CD4-positive, alpha-beta T cell (primary cell): ENCODE results near the gene CCL1. TPM values are rescaled to one million over a fixed set of nuclear protein-coding genes. Genes with fewer than 3 reads are reported as not detected.

ENCODE experiments used
- ATAC-seq: fragments of 200-7000 bp; cut with Tn5 transposase; one replicate; pipeline ENCODE4 v1.10.0; 2022; ENCODE audit warnings: mild to moderate bottlenecking; ENCODE audit not compliant: poor library complexity
- CTCF ChIA-PET: fragments of 350-600 bp; sonication (Branson Sonifier 250); formaldehyde crosslinking; loops from one replicate; lab custom pipeline; 2021; ENCODE audit warnings: antibody characterized with exemption, inconsistent platforms; lab: Charles Lee
- POLR2A ChIA-PET: fragments of 350-600 bp; sonication (Branson Sonifier 250); formaldehyde crosslinking; loops from one replicate; lab custom pipeline; 2021; ENCODE audit warnings: antibody characterized with exemption, inconsistent platforms; lab: Charles Lee
- DNase-seq, 14 experiments: peaks; one replicate each; pipeline ENCODE4 v3.0.0-alpha.2; 2013 to 2020; ENCODE audit warnings: mixed read lengths in 2 of 14
- H3K27ac ChIP-seq, 2 donors: one replicate each; pipeline versions ENCODE4 v1.5.1 to v1.7.0; 2013; ENCODE audit warnings: low read length in 2 of 2, low read depth in 1 of 2, mild to moderate bottlenecking in 1 of 2
- H3K27me3 ChIP-seq, 2 experiments: 1 replicate in 1 of 2; 2 replicates in 1 of 2; pipeline versions ENCODE4 v1.6.1 to v1.7.0; 2013; ENCODE audit warnings: low read length in 2 of 2, control low read depth in 1 of 2, mild to moderate bottlenecking in 1 of 2, moderate library complexity in 1 of 2; ENCODE audit not compliant: insufficient read depth in 2 of 2, control insufficient read depth in 1 of 2
- H3K36me3 ChIP-seq: one replicate; pipeline ENCODE4 v1.6.1; 2013; ENCODE audit warnings: low read length, control low read depth; ENCODE audit not compliant: insufficient read depth
- H3K4me1 ChIP-seq: one replicate; pipeline ENCODE4 v1.6.1; 2013; ENCODE audit warnings: low read length, control low read depth; ENCODE audit not compliant: insufficient read depth
- H3K4me3 ChIP-seq: one replicate; pipeline ENCODE4 v1.5.1; 2013; ENCODE audit warnings: mild to moderate bottlenecking, low read length, moderate library complexity
- H3K9me3 ChIP-seq, 2 experiments: 1 replicate in 1 of 2; 2 replicates in 1 of 2; pipeline versions ENCODE4 v1.6.1 to v1.7.0; 2013; ENCODE audit warnings: low read length in 2 of 2, mild to moderate bottlenecking in 2 of 2, control low read depth in 1 of 2, moderate library complexity in 1 of 2; ENCODE audit not compliant: control insufficient read depth in 1 of 2, insufficient read depth in 1 of 2
- H3K27ac Mint-ChIP-seq: one replicate; pipeline ENCODE4 v1.8.0; 2020; ENCODE audit warnings: mixed read lengths
- H3K27me3 Mint-ChIP-seq: one replicate; pipeline ENCODE4 v1.8.0; 2021; ENCODE audit warnings: mixed read lengths
- H3K36me3 Mint-ChIP-seq: one replicate; pipeline ENCODE4 v1.8.0; 2021; ENCODE audit warnings: low read depth, mixed read lengths
- H3K4me1 Mint-ChIP-seq: one replicate; pipeline ENCODE4 v1.8.0; 2021; ENCODE audit warnings: low read depth, mixed read lengths
- H3K4me3 Mint-ChIP-seq: one replicate; pipeline ENCODE4 v1.8.0; 2020; ENCODE audit warnings: mild to moderate bottlenecking, mixed read lengths
- H3K9me3 Mint-ChIP-seq: one replicate; pipeline ENCODE4 v1.8.0; 2020; ENCODE audit warnings: mixed read lengths
- intact Hi-C, 2 experiments: fragments of 100-400 bp; cut with DNase I in 1 of 2; cut with micrococcal nuclease in 1 of 2; formaldehyde crosslinking; loops; one replicate each; pipeline versions ENCODE4 v1.15.1 to v1.9.0; 2023 to 2025; cut with DNase I, micrococcal nuclease
- polyA plus RNA-seq, 2 donors: library from polyadenylated mRNA; unstranded; fragments of 120-200 nt; gene quantifications; one replicate each; pipeline ENCODE4 v1.2.1, GENCODE V29; 2013
- total RNA-seq, 174 experiments: library from RNA in 2 of 174; stranded (reverse) in 2 of 174; gene quantifications; one replicate each; pipeline ENCODE4 v1.2.3 and lab custom pipeline; 2021 to 2026
- TF ChIP-seq, protein P1 (sequence below): fragments of 200-600 bp; IDR thresholded peaks from one replicate; pipeline ENCODE4 v1.8.0; 2022; ENCODE audit warnings: antibody characterized with exemption, mild to moderate bottlenecking

The CCL1 gene, protein sequence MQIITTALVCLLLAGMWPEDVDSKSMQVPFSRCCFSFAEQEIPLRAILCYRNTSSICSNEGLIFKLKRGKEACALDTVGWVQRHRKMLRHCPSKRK
- total RNA-seq (not detected), total RNA-seq (lab: John Stamatoyannopoulos, UW) (0 to 27.6 (median 0) reads per million in 172 experiments)
- polyA plus RNA-seq (2013, experiment 1 of 2), result not detected
- not detected for polyA plus RNA-seq (2013, experiment 2 of 2)

GRCh38 chr17:34363183-34363661 is at the start of gene CCL1:
CCL1 (minus strand) TSS chr17:34363233; CDS start chr17:34363161, 72 bp downstream.
- CTCF ChIA-PET, result no interaction called here
- no peak within 1 kb of the TSS for H3K27ac Mint-ChIP-seq
- DNase-seq, result no peak
- H3K4me1 Mint-ChIP-seq, result peaks cover 9% of the 10 kb centered on the region
- Histone ChIP-seq H3K36me3 (no peaks in the 10 kb centered on the region), H3K9me3 (no peaks in the 10 kb centered on the region), H3K4me3 (no peak within 1 kb of the TSS), H3K4me1 (no peaks in the 10 kb centered on the region), H3K27me3 (no peaks in the 10 kb centered on the region), H3K27ac (no peak within 1 kb of the TSS)
- peaks cover 5% of the 10 kb centered on the region for H3K27me3 Mint-ChIP-seq
- POLR2A ChIA-PET, result no interaction called here
- no peaks in the 10 kb centered on the region for H3K9me3 Mint-ChIP-seq
- intact Hi-C loops, result no loop called here
- no peak within 1 kb of the TSS for H3K4me3 Mint-ChIP-seq
- no peak for ATAC-seq
- TF ChIP-seq, protein P1, sequence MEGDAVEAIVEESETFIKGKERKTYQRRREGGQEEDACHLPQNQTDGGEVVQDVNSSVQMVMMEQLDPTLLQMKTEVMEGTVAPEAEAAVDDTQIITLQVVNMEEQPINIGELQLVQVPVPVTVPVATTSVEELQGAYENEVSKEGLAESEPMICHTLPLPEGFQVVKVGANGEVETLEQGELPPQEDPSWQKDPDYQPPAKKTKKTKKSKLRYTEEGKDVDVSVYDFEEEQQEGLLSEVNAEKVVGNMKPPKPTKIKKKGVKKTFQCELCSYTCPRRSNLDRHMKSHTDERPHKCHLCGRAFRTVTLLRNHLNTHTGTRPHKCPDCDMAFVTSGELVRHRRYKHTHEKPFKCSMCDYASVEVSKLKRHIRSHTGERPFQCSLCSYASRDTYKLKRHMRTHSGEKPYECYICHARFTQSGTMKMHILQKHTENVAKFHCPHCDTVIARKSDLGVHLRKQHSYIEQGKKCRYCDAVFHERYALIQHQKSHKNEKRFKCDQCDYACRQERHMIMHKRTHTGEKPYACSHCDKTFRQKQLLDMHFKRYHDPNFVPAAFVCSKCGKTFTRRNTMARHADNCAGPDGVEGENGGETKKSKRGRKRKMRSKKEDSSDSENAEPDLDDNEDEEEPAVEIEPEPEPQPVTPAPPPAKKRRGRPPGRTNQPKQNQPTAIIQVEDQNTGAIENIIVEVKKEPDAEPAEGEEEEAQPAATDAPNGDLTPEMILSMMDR, result no peak
- no peaks in the 10 kb centered on the region for H3K36me3 Mint-ChIP-seq

GRCh38 chr17:34412534-34412933 is 49.5 kb upstream of the CCL1 start:
- Mint-ChIP-seq H3K4me3 (no peak overlapping the region), H3K27me3 (peaks cover 28% of the 10 kb centered on the region), H3K36me3 (no peaks in the 10 kb centered on the region), H3K9me3 (no peaks in the 10 kb centered on the region), H3K27ac (no peak overlapping the region), H3K4me1 (no peaks in the 10 kb centered on the region)
- ChIA-PET CTCF (interaction anchor here (1.2 kb wide), 1 partner anchor 8 kb away, joined by 4 read pairs; no protein-coding TSS in a partner anchor), POLR2A (no interaction called here)
- no peaks in the 10 kb centered on the region for H3K36me3 ChIP-seq
- no peaks in the 10 kb centered on the region for H3K4me1 ChIP-seq
- no peak overlapping the region for H3K27ac ChIP-seq
- intact Hi-C loops, result loop anchor here in 1 of 2 experiments (5.0 kb wide), 1 partner anchor 1495 kb away; no protein-coding TSS in a partner anchor
- ATAC-seq (no peak), DNase-seq (no peak)
- no peaks in the 10 kb centered on the region for H3K9me3 ChIP-seq
- peaks cover 2 to 9% of the 10 kb centered on the region in 2 experiments for H3K27me3 ChIP-seq
- TF ChIP-seq, protein P1, result no peak
- H3K4me3 ChIP-seq, result no peak overlapping the region

DNA sequence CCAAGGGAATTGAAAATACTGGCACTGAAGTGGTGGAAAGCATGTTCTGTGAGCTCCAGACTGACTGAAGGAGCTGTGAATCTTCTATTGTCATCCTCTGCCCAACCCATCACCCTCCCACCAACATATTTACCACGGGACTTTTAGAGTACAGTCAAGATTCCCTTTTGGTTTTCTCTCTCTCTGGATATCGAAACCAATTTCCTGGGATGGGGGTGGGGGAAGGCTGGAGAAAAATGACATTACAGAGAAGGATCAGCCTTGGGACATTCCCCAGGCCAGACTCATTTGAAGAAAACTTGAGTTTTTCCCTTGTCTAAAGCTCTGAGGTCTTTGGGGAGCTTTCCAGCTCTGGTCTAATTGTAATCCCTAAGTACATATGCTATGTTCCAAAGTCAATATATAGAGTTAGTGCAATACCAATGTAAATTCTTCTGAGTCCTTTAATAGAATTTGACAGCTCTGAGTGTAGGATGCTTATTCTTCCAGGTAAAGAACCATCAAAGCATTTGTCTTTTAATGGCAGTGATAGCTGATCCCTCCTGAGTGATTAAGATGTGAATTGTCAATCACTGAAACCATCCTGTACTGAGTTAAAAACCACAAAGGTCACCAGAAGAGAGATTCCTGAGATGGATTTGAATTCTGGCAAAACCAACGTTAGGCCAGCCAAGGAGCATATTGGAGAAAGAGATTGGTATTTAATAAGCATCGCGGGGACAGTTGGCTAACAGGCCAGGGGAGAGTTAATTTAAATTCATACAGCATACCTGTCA is 48.8 kb upstream of the CCL1 start:
- ChIA-PET POLR2A (no interaction called here), CTCF (interaction anchor here (0.6 to 1.2 kb wide), 2 partner anchors 8 to 1196 kb away, joined by 3 to 4 read pairs; no protein-coding TSS in a partner anchor)
- Histone ChIP-seq H3K36me3 (no peaks in the 10 kb centered on the region), H3K27ac (no peak overlapping the region), H3K4me3 (no peak overlapping the region), H3K4me1 (no peaks in the 10 kb centered on the region), H3K9me3 (no peaks in the 10 kb centered on the region), H3K27me3 (peaks cover 2 to 12% of the 10 kb centered on the region in 2 experiments)
- Mint-ChIP-seq H3K4me3 (no peak overlapping the region), H3K27ac (no peak overlapping the region), H3K9me3 (no peaks in the 10 kb centered on the region), H3K36me3 (no peaks in the 10 kb centered on the region), H3K4me1 (no peaks in the 10 kb centered on the region), H3K27me3 (peaks cover 28% of the 10 kb centered on the region)
- ATAC-seq (no peak), DNase-seq (no peak)
- intact Hi-C loops, result loop anchor here in 1 of 2 experiments (5.0 kb wide), 1 partner anchor 1495 kb away; no protein-coding TSS in a partner anchor
- TF ChIP-seq, protein P1, result no peak
